HG02678 (cell line): ENCODE results near the gene LRRC28.
A peak's percentile ranks its signal among the peaks of the same experiment; 100 is the strongest.

Source experiments
- ATAC-seq: cut with Tn5 transposase; IDR thresholded peaks from one replicate; pipeline ENCODE4 v1.9.1; 2021; ENCODE audit warnings: mild to moderate bottlenecking, moderate library complexity; ENCODE audit not compliant: unreplicated experiment

Gene LRRC28

GRCh38 chr15:99305761-99306505 is 54.7 kb downstream of the LRRC28 start:
- ATAC-seq, result no peak

GRCh38 chr15:99306694-99307338 is 55.5 kb downstream of the LRRC28 start:
- no peak for ATAC-seq

GRCh38 chr15:99307735-99308134 is 56.5 kb downstream of the LRRC28 start:
- ATAC-seq, result no peak

GRCh38 chr15:99310745-99311144 is 59.5 kb downstream of the LRRC28 start:
- ATAC-seq, result no peak

GRCh38 chr15:99312228-99312627 is 60.9 kb downstream of the LRRC28 start:
- no peak for ATAC-seq

DNA sequence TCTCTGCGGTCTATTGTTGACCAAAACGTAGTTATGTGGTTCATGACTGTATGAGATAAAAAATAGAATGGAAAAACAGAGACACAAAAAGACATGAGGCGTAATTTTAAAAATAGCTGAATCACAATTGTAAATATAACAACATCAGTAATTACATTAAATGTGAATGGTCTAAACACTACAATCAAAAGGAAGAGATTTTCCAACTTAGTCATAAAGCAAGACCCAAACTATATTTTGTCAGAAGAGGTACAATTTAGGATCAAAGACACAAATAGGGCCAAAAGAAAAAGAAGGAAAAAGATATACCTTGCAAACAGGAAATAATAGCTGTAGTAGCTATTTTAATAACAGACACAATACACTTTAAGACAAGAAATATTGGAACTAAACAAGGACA is 61.5 kb downstream of the LRRC28 start:
- ATAC-seq, result no peak

GRCh38 chr15:99315636-99316035 is 64.4 kb downstream of the LRRC28 start:
- ATAC-seq, result no peak

GRCh38 chr15:99320374-99321215 is 69.3 kb downstream of the LRRC28 start:
- ATAC-seq, result no peak

- no peak for ATAC-seq
Measured at GRCh38 chr15:99321468-99321867, 70.2 kb downstream of the LRRC28 start.

GRCh38 chr15:99322643-99323405 is 71.5 kb downstream of the LRRC28 start:
- no peak for ATAC-seq

DNA sequence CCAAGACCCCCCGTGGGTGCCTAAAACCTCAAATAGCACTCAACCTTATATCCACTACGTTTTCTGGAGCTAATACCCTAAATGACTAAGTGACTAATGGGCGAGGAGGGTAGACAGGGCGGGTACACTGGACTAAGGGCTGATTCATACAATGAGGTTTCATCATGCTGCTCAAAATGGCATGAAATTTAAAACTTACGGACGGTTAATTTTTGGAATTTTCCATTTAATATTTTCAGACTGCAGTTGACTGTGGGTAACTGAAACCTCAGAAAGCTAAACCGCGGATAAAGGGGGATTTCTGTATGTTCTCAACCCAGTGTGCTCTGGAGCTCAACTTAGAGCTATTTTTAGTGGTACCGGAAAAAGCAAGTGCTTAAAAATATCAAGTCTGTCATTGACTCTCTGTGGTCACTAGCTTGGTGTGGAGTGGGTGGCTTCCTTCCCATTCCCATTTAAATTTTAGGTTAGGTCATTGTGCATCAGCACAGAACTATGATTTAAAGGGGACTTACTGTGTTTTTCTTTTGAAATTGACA is 72.9 kb downstream of the LRRC28 start:
- peak; percentile 74 for ATAC-seq

DNA sequence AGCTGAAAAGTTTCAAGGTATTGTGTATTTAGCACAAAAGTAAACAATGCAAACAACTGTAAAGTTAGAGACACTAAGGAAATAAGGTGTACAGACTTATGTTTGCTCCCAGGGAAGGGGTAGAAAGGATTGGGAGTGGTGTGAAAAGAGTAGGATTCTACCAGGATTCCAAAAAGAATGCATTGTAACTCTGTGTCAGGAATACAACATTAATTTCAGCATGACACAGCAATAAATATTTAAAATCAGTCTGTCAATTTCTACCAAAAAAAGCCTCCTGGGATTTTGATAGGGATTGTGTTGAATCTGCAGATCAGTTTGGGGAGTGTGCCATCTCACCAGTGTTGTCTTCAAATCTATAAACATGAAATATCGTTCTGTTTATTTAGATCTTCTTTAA is 73.4 kb downstream of the LRRC28 start:
- ATAC-seq, result no peak

- peak; percentile 38 for ATAC-seq
Measured at GRCh38 chr15:99326235-99326634, 75.0 kb downstream of the LRRC28 start.

DNA sequence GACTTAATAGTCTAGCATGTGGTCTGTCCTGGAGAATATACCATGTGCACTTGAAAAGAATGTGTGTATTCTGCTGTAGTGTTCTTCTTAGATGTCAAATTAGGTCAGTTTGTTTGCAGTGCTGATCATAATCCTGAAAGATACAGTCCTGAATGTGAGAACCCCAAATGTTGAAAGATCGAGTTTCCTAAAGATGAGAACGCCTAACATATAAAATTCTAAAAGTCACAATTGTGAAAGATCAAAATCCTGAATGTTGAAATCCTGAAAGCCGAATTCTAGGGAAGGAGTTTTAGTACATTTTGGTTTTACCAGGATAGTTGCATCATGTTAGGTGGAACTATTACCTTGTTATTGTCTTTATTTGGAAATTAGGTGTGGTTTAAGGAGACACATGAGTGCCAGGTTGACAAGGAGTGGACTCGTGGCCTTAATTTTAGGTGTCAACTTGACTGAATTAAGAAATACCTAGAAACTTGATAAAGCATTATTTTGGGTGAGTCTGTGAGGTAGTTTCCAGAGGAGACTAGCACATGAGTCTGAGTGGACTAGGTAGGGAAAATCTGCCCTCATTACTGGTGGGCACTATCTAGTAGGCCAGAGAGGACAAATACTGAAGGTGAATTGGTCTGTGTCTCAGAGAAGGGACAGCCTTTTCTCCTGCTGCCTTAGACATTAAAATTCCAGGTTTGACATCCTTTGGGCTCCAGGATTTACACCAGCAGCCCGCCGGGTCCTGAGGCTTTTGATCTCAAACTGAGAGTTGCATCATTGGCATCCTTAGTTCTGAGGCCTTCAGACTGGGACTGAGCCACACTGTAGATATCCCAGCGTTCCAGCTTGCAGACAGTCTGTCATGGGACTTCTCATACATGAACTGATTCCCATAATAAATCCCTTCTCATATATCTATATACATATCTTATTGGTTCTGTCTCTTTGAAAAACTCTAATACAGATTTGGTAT is 77.1 kb downstream of the LRRC28 start:
- no peak for ATAC-seq

DNA sequence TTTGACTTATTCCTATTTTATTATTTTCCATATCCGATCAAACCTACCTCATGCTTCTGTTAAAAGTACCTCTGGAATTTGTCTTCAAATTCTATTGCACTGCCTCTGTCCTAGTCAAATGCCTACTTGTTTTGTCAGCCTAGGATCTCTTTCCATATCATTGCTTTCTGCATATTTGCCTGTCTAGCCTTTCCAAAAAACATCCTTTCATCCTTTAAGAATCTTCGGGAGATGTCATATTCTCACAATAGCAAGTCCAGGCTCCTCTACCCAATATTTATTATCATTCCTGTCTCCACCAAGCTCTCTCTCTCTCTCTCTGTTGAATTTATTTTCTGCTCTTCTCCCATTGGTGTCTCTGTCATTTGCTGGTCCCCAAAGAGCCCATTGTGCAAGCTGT is 80.1 kb downstream of the LRRC28 start:
- no peak for ATAC-seq

DNA sequence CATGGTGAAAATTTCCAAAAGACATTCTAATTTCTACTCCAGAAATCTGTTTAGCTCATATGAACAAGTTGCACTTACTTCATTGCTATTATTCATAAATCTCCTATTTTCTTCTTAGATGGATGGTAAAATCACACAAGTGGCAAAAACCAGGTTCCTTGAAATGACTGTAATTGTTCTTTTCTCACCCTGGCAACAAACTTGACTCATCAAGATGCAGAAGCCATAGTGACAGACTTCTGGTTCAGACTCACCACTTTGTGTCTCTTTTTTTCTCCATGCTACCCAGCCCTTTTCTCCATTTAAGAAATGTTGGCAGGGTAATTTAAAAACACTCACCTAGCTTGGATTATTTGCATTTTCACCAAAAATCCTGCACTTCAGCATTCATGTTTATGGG is 82.1 kb downstream of the LRRC28 start:
- no peak for ATAC-seq

- ATAC-seq, result no peak
Measured at GRCh38 chr15:99333981-99334380, 82.7 kb downstream of the LRRC28 start.

GRCh38 chr15:99335508-99335907 is 84.2 kb downstream of the LRRC28 start:
- no peak for ATAC-seq

DNA sequence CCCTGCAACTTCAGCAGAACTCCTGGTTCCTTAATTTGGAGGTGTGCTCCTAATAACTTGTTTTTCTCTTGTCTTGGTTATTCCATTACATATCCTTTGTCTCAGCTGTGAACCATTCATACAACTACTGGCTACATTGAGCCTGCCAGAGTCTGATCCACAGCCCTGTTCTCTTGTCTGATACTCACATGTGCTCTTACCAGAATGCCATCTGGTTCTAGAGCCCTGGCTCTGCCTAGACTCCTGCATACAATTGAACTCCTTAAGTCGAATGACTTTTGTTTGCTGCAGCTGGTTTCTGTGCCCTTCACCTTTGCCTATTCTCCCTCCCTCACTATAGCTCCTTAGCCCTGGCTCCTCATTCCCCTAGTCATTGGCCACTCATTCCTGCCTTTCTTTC is 85.5 kb downstream of the LRRC28 start:
- no peak for ATAC-seq

GRCh38 chr15:99340347-99340746 is 89.1 kb downstream of the LRRC28 start:
- no peak for ATAC-seq
